Hepatocyte (in vitro differentiated cells): Measurements from ENCODE around the gene MRPL44.

Experiments used
- CTCF ChIP-seq: fragments of 200-600 bp; sonication (generic); IDR thresholded peaks from 2 replicates; pipeline ENCODE4 v1.5.1; 2016; ENCODE audit warnings: antibody characterized with exemption, mild to moderate bottlenecking; ENCODE audit not compliant: poor library complexity
- EZH2 ChIP-seq: fragments of 200-600 bp; sonication (generic); IDR thresholded peaks from 2 replicates; pipeline ENCODE4 v1.6.1; 2016; ENCODE audit warnings: antibody characterized with exemption, mild to moderate bottlenecking, borderline replicate concordance
- EZH2phosphoT487 ChIP-seq: fragments of 200-600 bp; sonication (generic); IDR thresholded peaks from one replicate; pipeline ENCODE4 v1.6.1; 2018; ENCODE audit warnings: antibody characterized with exemption, mild to moderate bottlenecking, low read depth, moderate library complexity; ENCODE audit not compliant: unreplicated experiment, severe bottlenecking

DNA sequence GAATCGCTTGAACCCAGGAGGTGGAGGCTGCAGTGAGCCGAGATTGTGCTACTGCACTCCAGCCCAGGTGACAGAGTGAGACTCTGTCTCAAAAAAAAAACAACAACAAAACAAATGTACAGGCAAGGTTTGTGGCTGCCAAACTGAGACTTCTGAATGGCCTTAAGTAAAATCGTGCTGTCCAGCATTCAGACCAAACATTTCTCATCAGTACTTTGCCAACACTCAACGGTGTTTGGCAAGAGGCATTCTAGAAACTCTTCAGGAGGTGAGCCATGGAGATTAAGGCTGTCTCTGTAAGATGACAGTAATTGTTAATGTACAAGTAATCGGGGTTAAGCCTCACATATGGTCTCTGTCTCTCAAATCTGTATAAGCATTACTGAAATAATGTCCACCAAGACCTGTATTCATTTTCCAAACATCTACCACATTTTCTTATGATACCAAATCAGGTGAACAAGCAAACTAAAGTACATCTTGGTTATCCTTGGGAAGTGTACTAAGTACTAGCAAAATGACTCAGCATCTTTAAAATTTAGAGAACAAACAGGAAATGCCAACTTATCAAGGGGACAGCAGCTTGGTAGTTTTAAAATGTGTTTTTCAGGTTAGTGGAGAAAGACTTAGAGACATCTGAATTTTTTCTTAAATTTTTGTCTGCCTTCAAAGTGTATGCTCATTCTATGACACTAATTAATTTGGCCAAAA lies 52.5 kb downstream of the MRPL44 start:
- TF ChIP-seq CTCF (no peak), EZH2phosphoT487 (no peak), EZH2 (no peak)
